ENCODE results near the gene DLX3. TPM values are rescaled to one million over a fixed set of nuclear protein-coding genes. Genes with fewer than 3 reads are reported as not detected.
"Not testable (repeated sequence)": the region's sequence is repeated elsewhere in the genome, so short reads cannot be mapped to it uniquely, and the experiment has no call there.

DLX3 gene
- total RNA-seq: 0.69 TPM
- long read RNA-seq, partial matches to known transcripts: 1 of 1 reads
- long read RNA-seq, other reads (novel, unspliced or antisense): 0 of 1 reads

- Histone ChIP-seq H3K4me1 (peaks cover 24% of the 10 kb centered on the region), H3K9me3 (no peaks in the 10 kb centered on the region), H3K27ac (no peak within 1 kb of the TSS), H3K4me3 (peak within 1 kb of the TSS; percentile 46), H3K36me3 (no peaks in the 10 kb centered on the region), H3K27me3 (peaks cover 71% of the 10 kb centered on the region)
- ATAC-seq: peak; percentile 62
- TF ChIP-seq CTCF (IDR thresholded peaks at IDR 0.05): no peak
- peak; percentile 89 for DNase-seq
- intact Hi-C loops (cut with DNase I): loop anchor here (5.0 kb wide), 2 partner anchors 113 to 428 kb away; no protein-coding TSS in a partner anchor
Measured at GRCh38 chr17:49995055-49995738, at the start of gene DLX3. Gene DLX3, minus strand, starts transcription at chr17:49995224. Its CDS starts 226 bp downstream, at chr17:49994998.

GRCh38 chr17:50044483-50044882 is 49.5 kb upstream of the DLX3 start:
- Histone ChIP-seq H3K27me3 (no peaks in the 10 kb centered on the region), H3K4me3 (no peak overlapping the region), H3K9me3 (no peaks in the 10 kb centered on the region), H3K4me1 (peaks cover 33% of the 10 kb centered on the region), H3K36me3 (no peaks in the 10 kb centered on the region), H3K27ac (peak overlapping the region; percentile 25)
- no peak for TF ChIP-seq CTCF (IDR thresholded peaks at IDR 0.05)
- intact Hi-C loops (cut with DNase I): no loop called here
- DNase-seq (no peak), ATAC-seq (no peak)

- H3K27ac ChIP-seq: peak overlapping the region; percentile 49
Measured at GRCh38 chr17:50043290-50044148, 48.5 kb upstream of the DLX3 start.

GRCh38 chr17:50042211-50042610 is 47.2 kb upstream of the DLX3 start:
- H3K4me1 ChIP-seq: peaks cover 48% of the 10 kb centered on the region
- ATAC-seq (no peak), DNase-seq (no peak)
- no peaks in the 10 kb centered on the region for H3K27me3 ChIP-seq
- no peak overlapping the region for H3K27ac ChIP-seq
- intact Hi-C loops (cut with DNase I): no loop called here
- H3K36me3 ChIP-seq: no peaks in the 10 kb centered on the region
- no peak overlapping the region for H3K4me3 ChIP-seq
- no peaks in the 10 kb centered on the region for H3K9me3 ChIP-seq
- TF ChIP-seq CTCF (IDR thresholded peaks at IDR 0.05): no peak

More at GRCh38 chr17:50043290-50044148, 48.5 kb upstream of the DLX3 start:
- H3K4me1 ChIP-seq: peaks cover 37% of the 10 kb centered on the region
- no peaks in the 10 kb centered on the region for H3K9me3 ChIP-seq
- H3K36me3 ChIP-seq: no peaks in the 10 kb centered on the region
- H3K4me3 ChIP-seq: no peak overlapping the region
- TF ChIP-seq CTCF (IDR thresholded peaks at IDR 0.05): no peak
- DNase-seq (no peak), ATAC-seq (peak; percentile 76)
- intact Hi-C loops (cut with DNase I): no loop called here
- no peaks in the 10 kb centered on the region for H3K27me3 ChIP-seq

- H3K4me1 ChIP-seq: peaks cover 58% of the 10 kb centered on the region
- H3K27me3 ChIP-seq; H3K4me3 ChIP-seq; intact Hi-C loops (cut with DNase I); H3K36me3 ChIP-seq; ATAC-seq; DNase-seq; H3K27ac ChIP-seq; H3K9me3 ChIP-seq: not testable (repeated sequence)
Measured at GRCh38 chr17:50040496-50040895, 45.5 kb upstream of the DLX3 start.

GRCh38 chr17:50039058-50039457 is 44.0 kb upstream of the DLX3 start:
- H3K4me3 ChIP-seq: no peak overlapping the region
- no peaks in the 10 kb centered on the region for H3K27me3 ChIP-seq
- H3K27ac ChIP-seq: peak overlapping the region; percentile 42
- no peaks in the 10 kb centered on the region for H3K9me3 ChIP-seq
- no peak for ATAC-seq
- peak; percentile 50 for DNase-seq
- TF ChIP-seq CTCF (IDR thresholded peaks at IDR 0.05): no peak
- intact Hi-C loops (cut with DNase I): no loop called here
- H3K36me3 ChIP-seq: no peaks in the 10 kb centered on the region
- H3K4me1 ChIP-seq: peaks cover 51% of the 10 kb centered on the region

Data from upper lobe of right lung (tissue), 1 donor.